HG02981 (cell line): ENCODE results near the gene GPNMB.

ENCODE experiments used
- ATAC-seq: cut with Tn5 transposase; IDR thresholded peaks from one replicate; pipeline ENCODE4 v1.9.1; 2021; ENCODE audit warnings: mild to moderate bottlenecking, moderate library complexity; ENCODE audit not compliant: unreplicated experiment

The GPNMB gene

GRCh38 chr7:23228412-23228811, 18.2 kb upstream of the GPNMB start:
- no peak for ATAC-seq

GRCh38 chr7:23230641-23231101, 15.9 kb upstream of the GPNMB start:
- no peak for ATAC-seq

GRCh38 chr7:23232966-23233365, 13.6 kb upstream of the GPNMB start:
- no peak for ATAC-seq

GRCh38 chr7:23234569-23235296, 11.8 kb upstream of the GPNMB start:
- ATAC-seq, result peak; percentile 81

- ATAC-seq, result no peak
These were observed 10.8 kb upstream of the GPNMB start for GRCh38 chr7:23235813-23236221.

- no peak for ATAC-seq
These were observed 9.6 kb upstream of the GPNMB start for GRCh38 chr7:23237000-23237399.

- ATAC-seq, result no peak
These were observed 7.5 kb upstream of the GPNMB start for GRCh38 chr7:23238983-23239652.

GRCh38 chr7:23239698-23240097, 6.9 kb upstream of the GPNMB start:
- ATAC-seq, result no peak

- ATAC-seq, result no peak
These were observed 4.3 kb upstream of the GPNMB start for GRCh38 chr7:23242321-23242720.

GRCh38 chr7:23242935-23243334, 3.6 kb upstream of the GPNMB start:
- ATAC-seq, result no peak

- no peak for ATAC-seq
These were observed 549 bp downstream of the GPNMB start for GRCh38 chr7:23247046-23247602.

- no peak for ATAC-seq
These were observed 1.2 kb downstream of the GPNMB start for GRCh38 chr7:23247603-23248335.

GRCh38 chr7:23249486-23249885, 2.9 kb downstream of the GPNMB start:
- ATAC-seq, result no peak

GRCh38 chr7:23254051-23254681, 7.6 kb downstream of the GPNMB start:
- ATAC-seq, result no peak

GRCh38 chr7:23256731-23257130, 10.2 kb downstream of the GPNMB start:
- ATAC-seq, result no peak

- no peak for ATAC-seq
These were observed 13.8 kb downstream of the GPNMB start for GRCh38 chr7:23260371-23260770.

- ATAC-seq, result peak; percentile 84
These were observed 15.4 kb downstream of the GPNMB start for GRCh38 chr7:23261843-23262452.

- no peak for ATAC-seq
These were observed 18.4 kb downstream of the GPNMB start for GRCh38 chr7:23264916-23265458.

- no peak for ATAC-seq
These were observed 20.3 kb downstream of the GPNMB start for GRCh38 chr7:23266918-23267317.

GRCh38 chr7:23267357-23267756, 20.8 kb downstream of the GPNMB start:
- ATAC-seq, result no peak
